ENCODE measurements around the gene RHOBTB3.

DNA sequence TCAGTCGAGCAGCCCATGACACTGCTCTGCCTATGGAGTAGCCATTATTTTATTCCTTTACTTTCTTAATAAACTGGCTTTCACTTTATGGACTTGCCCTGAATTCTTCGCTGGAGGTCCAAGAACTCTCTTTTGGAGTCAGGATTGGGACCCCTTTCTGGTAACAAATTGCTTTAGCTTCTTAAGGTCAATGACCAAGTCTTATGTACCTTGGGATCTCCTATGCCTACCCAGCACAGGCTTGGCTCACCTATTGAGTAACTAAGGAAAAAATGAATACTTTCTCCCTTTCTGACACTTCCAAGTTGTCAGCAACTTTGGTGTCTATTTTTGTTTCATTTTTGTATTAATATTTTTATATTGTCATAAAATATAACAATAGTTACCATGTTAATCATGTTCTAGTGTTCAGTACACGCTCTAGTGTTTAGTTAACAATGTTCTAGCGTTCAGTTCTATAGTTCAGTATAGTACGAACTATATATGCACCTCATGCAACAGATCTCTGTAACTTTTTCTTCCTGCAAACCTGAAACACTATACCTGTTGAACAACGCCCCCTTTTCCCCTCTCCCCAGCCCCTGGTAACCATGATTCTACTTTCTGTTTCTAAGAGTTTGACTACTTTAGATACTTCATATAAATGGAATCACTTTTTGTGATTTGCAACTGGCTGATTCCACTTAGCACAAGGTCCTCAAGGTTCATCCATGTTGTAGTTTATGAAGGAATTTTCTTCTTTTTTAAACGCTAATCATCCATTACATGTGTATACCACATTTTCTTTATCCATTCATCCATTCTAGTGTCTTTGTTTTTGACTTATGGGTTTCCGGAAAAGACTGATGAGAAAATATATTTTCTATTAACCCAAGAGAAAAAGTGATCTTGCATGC is 1.8 kb upstream of the RHOBTB3 start:
- no peak for TF ChIP-seq POLR2A (IDR thresholded peaks at IDR 0.05)
- TF ChIP-seq, protein P1, sequence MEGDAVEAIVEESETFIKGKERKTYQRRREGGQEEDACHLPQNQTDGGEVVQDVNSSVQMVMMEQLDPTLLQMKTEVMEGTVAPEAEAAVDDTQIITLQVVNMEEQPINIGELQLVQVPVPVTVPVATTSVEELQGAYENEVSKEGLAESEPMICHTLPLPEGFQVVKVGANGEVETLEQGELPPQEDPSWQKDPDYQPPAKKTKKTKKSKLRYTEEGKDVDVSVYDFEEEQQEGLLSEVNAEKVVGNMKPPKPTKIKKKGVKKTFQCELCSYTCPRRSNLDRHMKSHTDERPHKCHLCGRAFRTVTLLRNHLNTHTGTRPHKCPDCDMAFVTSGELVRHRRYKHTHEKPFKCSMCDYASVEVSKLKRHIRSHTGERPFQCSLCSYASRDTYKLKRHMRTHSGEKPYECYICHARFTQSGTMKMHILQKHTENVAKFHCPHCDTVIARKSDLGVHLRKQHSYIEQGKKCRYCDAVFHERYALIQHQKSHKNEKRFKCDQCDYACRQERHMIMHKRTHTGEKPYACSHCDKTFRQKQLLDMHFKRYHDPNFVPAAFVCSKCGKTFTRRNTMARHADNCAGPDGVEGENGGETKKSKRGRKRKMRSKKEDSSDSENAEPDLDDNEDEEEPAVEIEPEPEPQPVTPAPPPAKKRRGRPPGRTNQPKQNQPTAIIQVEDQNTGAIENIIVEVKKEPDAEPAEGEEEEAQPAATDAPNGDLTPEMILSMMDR (IDR thresholded peaks at IDR 0.05), result no peak
